Measurements from ENCODE around the gene CCDC201. TPM values are rescaled to one million over a fixed set of nuclear protein-coding genes. Genes with fewer than 3 reads are reported as not detected.

The CCDC201 gene, protein sequence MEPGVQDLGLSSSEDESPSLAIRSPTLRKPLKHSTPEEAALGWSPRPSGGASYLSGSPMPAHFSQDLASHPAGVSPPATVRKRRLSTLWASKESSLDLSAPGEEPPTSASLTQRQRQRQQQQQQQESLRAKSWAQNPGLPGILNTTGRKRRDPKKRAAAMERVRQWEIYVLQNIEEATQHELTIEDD
- total RNA-seq: not detected
- long read RNA-seq: 0 reads

DNA sequence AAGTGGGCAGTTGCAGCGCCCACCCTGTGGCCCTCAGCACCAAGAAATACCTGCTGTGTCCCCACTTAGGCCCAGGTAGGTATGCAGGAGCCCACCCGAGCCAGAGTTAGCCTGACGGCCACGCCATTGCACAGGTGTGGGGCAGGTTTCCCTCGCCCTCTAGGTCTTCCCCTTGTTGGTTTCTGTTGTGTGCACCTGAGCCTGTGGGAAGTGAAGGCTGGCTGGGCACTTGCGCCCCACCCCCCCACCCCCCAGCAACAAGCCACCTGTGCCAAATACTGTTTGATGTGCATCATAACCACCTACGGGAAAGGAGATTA lies at the start of gene CCDC201:
TSS of gene CCDC201 (minus strand) at position 48 of the 320 bp plus-strand sequence. CDS start 75 bp downstream, outside the sequence.
- no peak for DNase-seq (ENCODE audit: low spot score)

DNA sequence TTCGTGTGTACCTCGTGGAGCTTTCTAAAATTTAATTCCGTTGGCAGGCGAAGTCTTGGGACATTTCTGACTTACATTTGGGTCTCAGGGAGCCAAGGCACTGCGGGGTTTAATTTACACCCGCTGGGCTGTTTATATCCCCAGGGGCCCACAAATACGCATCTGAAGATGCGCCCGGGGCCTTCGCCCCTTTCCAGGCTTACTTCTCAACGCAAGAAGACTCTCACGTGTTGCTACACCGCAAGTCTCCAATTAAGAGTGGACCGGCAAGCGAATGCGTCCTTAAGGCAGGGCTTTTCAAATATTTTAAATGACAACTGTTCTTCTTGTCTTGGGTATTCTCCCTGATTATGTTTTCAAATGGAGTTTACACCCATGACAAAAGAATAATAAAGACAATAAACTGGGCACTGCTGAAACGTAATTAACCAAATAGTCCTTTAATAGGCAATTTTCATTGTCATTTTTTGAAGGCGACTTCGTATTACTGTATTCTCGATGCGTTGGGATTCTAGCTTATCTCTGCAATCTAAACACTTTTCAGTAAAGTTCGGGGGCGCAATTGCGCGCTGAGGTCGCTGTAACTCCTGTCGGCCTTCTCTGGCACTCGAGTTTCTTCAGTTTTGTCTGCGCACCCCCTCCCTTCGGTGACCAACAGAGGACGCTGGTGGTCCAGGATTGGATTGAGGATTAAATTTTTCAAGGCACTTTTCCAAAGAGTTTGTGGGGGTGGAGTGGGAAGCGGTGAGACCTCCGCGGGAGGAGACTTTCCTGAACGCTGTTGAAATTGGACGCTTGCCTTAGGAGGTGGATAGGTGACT lies 49.0 kb upstream of the CCDC201 start:
- no peak for DNase-seq (ENCODE audit: low spot score)

GRCh38 chr7:45921381-45921698 lies 48.5 kb upstream of the CCDC201 start:
- no peak for DNase-seq (ENCODE audit: low spot score)

DNA sequence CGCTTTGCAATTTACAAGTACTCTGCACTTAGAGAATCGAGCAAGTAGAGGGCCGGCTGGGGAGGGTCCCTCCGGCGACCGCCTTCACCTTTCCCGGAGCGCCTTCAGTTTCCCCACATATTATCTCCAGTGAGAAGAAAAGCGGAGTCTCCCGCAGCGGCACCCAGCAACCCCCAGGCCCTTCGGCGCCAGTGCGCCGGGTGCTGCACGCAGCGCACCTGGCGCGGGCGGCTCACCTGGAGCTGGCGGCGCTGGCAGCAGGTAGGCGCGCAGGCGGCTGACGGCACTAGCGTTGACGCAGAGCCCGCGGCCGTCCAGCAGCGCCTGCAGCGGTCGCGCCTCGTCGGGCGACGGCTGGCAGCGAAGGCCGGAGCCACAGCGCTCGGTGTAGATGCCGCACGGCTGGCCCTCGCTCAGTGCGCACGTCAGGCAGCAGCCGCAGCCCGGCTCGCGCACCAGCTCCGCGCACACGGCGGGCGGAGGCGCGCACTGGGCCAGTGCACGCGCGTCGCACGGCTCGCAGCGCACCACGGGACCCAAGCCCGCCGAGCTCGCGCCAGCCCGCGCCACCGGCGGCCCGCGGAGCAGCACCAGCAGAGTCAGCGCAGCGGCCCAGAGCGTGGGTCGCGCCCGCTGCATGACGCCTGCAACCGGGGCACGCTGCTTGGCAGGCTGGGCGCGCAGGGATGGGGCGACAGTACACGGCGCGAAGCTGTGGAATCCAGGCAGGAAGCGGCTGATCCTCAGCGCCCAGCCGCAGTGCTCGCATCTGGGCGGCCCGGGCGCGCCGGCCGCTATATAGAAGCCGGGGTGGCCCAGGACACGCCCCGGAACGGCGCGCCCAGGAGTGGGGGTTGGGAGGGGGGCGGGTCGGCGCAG lies 47.9 kb upstream of the CCDC201 start, which contains the start of gene IGFBP3:
TSS of gene IGFBP3 (minus strand) at position 771 of the 879 bp plus-strand sequence. CDS start at position 639, 132 bp downstream.
- DNase-seq (ENCODE audit: low spot score): no peak

DNA sequence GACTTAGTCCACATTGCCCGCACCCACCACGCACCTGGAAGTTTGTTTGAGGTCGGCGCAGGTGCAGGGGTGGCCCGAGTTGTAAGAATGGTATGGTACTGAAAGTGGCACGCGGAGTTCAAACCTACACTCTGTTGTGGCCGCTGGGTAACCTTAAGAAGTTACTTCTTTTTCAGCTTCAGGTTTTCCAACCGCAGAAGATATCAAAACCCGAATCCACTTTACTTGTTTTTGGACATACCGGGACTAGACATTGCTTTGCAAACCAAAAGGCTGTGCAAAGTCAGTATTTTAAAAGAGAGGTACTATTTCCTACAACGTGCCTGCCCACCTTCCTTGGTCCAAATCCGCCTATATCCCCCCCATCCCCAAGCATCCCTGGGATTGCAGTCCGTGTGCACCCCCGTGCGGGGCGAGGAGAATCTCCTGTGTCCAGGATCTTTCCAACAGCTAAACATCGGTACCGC lies 47.1 kb upstream of the CCDC201 start:
- DNase-seq (ENCODE audit: low spot score): no peak

GRCh38 chr7:45919231-45919784 lies 46.4 kb upstream of the CCDC201 start:
- DNase-seq (ENCODE audit: low spot score): no peak

DNA sequence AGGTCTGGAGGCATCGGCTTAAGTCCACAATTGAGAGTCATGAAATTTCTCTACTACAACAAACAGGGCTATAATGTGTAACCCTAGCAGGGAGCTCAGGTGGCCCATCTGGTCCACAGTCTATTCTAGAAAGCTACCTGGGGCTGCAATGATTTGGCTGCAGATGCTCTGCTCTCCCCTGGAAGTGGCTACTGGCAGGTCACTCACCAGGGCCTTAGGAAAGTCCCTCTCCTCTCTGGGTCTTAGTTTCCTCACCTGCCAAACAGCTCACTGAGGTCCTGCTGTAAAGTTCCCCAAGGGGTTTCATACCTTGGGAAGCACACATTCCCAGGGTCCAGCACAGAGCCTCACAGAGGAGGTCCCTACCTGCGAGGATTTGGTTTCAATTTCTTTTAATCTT lies 45.7 kb upstream of the CCDC201 start:
- DNase-seq (ENCODE audit: low spot score): no peak

DNA sequence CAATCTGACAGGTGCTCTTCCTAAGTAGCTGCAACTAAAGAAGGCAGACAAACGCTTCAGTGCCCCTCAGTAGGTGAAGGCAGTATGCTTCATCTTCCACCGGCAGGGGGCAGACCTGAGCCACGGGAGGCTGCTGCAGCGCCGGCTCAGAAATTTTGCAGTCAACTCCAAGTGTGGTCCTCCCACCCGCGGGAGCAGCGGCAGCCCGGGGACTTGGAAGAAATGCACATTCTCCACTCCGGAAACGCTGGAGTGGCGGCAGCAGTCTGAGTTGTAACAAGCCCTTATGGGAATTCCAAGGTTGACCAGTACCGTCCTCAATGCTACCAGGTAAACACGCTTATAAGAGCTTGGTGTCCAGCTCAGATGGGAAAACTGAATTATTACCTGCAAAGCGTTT lies 44.8 kb upstream of the CCDC201 start:
- no peak for DNase-seq (ENCODE audit: low spot score)

DNA sequence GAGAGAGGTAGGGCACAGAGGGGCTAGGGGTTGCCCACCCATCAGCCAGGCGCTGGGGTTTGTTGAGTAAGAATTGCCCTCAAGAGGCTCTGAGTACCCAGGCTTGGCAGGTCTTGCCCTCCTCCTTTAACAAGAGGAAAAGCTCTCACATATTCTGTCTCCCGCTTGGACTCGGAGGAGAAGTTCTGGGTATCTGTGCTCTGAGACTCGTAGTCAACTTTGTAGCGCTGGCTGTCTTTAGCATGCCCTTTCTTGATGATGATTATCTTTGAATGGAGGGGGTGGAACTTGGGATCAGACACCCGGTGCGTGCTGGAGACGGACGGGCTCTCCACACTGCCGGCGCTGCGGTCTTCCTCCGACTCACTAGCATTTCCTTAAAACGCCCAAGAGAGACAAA lies 44.2 kb upstream of the CCDC201 start:
- DNase-seq (ENCODE audit: low spot score): no peak

DNA sequence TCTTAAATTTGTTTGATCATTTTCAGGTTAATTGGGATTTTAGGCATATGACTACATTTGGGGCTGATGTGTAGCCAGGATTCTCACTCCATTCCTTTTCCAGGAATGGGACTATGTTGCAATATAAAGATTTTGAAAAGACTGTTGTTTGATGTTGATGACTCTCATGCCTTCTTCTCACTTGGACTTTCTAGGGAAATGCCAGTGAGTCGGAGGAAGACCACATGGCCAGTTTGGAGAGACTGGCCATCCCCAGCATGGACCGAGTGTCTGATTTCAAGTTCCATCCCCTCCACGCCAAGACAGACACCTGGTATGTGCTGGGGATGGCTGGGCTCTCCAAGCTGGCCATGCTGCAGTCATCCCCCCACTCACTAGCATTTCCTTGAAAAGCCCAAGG lies 42.7 kb upstream of the CCDC201 start:
- DNase-seq (ENCODE audit: low spot score): no peak

DNA sequence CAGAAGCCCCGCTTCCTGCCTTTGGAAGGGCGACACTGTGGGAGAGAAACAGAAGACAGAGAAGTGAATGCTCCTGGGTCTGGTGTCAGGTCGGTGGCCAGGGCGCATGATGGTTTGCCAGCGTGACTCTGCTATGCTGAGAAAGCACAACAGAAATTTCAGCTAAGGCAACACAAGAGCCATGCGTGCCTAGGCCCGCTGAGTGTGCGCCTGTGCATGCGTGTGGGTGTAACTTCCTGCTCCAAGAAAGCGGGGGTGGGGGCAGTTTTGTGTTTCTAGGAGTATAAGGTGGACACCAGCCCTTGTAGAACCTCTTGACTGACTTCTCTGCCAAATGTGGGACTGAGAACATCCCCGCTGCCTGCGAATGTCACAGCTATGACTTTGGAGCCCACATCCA lies 42.0 kb upstream of the CCDC201 start:
- no peak for DNase-seq (ENCODE audit: low spot score)

GRCh38 chr7:45912972-45913371 lies 40.1 kb upstream of the CCDC201 start:
- no peak for DNase-seq (ENCODE audit: low spot score)

- DNase-seq (ENCODE audit: low spot score): no peak
Observed at GRCh38 chr7:45911311-45911710, 38.4 kb upstream of the CCDC201 start.

DNA sequence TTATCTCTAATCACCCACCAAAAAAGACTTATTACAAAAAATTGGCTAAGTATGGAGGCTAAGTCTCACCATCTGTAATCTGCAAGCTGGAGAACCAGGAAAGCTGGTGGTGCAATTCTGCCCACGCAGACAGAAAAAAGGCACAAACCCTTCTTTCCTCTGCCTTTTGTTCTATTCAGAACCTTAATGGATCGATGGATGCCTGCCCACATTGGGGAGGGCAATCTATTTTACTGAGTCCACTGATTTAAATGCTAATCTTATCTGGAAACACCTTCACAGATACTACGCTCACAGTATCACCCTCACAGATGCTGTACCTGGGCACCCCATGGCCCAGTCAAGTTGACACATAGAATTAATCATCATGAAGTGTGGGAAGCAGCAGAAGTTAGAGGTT lies 38.0 kb upstream of the CCDC201 start:
- DNase-seq (ENCODE audit: low spot score): no peak

DNA sequence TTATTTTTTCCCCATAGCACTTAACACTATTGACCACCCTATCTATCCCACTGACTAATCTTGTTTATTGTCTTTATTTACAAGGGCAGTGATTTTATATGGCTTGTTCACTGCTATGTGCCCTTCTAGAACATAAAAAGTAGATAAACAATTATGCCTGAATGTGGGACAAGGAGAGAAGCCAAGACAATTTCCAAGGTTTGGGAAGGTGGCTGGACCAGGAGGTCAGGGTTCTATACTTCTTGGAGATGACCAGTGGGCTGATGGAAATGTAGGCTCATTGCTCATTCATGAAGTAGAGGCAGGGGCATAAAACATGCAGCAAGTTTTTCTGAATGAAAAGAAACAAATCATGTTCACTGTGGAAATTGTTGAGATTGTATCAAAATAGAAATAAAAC lies 36.7 kb upstream of the CCDC201 start:
- no peak for DNase-seq (ENCODE audit: low spot score)

- DNase-seq (ENCODE audit: low spot score): no peak
Observed at GRCh38 chr7:45902820-45903219, 29.9 kb upstream of the CCDC201 start.

GRCh38 chr7:45901566-45901965 lies 28.7 kb upstream of the CCDC201 start:
- no peak for DNase-seq (ENCODE audit: low spot score)

DNA sequence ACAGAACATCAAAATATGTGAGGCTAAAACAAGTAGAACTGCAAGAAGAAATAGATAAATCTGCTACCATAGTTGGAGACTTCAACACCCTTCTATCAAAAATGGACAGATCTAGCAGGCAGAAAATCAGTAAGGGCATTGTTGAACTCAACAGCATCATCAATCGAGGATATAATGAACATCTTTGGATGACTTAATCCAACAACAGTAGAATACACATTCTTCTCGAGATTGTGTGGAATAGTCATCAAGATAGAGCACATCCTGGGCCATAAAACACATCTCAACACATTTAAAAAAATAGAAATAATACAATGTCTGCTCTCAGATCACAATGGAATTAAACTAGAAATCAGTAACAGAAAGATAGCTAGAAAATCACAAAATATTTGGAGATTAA lies 25.3 kb upstream of the CCDC201 start:
- DNase-seq (ENCODE audit: low spot score): no peak

DNA sequence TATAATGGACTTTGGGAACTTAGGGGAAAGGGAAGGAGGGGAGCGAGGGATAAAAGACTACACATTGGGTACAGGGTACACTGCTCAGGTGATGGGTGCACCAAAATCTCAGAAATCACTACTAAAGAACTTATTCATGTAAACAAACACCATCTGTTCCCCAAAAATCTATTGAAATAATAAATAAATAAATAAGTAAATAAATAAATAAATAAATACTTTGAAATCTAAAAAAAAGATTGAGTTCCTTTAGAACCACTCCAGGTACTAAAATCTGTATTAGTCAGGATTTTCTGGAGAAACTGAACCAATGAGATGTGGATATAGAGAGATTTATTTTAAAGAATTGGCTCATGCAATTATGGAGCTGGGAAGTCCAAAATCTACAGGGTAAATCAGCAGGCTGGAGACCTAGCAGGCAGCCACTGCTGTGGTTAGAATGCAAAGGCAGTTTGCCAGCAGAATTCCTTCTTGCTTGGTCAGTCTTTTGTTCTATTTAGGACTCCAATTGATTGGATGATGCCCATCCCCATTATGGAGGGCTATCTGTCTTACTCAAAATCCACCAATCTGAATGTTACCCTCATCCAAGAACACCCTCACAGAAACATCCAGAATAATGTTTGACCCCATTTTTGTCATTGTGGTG lies 24.3 kb upstream of the CCDC201 start:
- DNase-seq (ENCODE audit: low spot score): no peak

GRCh38 chr7:45894665-45895062 lies 21.8 kb upstream of the CCDC201 start:
- no peak for DNase-seq (ENCODE audit: low spot score)

GRCh38 chr7:45893996-45894664 lies 21.2 kb upstream of the CCDC201 start:
- DNase-seq (ENCODE audit: low spot score): no peak

Data from mesenteric fat pad (tissue), 1 donor.